Neutrophil (primary cell): ENCODE data around the gene CEP95.
"Not testable (repeated sequence)": the region's sequence is repeated elsewhere in the genome, so short reads cannot be mapped to it uniquely, and the experiment has no call there.

ENCODE experiments used
- H3K27ac ChIP-seq: fragments of 200-600 bp; sonication (generic); 2 replicates; pipeline ENCODE4 v1.5.1; 2016; ENCODE audit warnings: mild to moderate bottlenecking, moderate library complexity
- H3K27me3 ChIP-seq: fragments of 200-600 bp; sonication (generic); 2 replicates; pipeline ENCODE4 v1.6.0; 2016; ENCODE audit warnings: mild to moderate bottlenecking
- H3K36me3 ChIP-seq: fragments of 200-600 bp; sonication (generic); 2 replicates; pipeline ENCODE4 v1.5.1; 2017
- H3K4me1 ChIP-seq, 2 experiments: fragments of 200-600 bp in 1 of 2; sonication (generic) in 1 of 2; 1 replicate in 1 of 2; 2 replicates in 1 of 2; pipeline versions ENCODE4 v1.5.1 to v1.6.1; 2013 to 2016; ENCODE audit warnings: low read depth in 1 of 2, low read length in 1 of 2, mild to moderate bottlenecking in 1 of 2, moderate library complexity in 1 of 2; ENCODE audit not compliant: control insufficient read depth in 1 of 2, insufficient read depth in 1 of 2
- H3K4me3 ChIP-seq, 2 experiments: fragments of 200-600 bp in 1 of 2; sonication (generic) in 1 of 2; 1 replicate in 1 of 2; 2 replicates in 1 of 2; pipeline ENCODE4 v1.5.1; 2013 to 2016; ENCODE audit warnings: low read depth in 1 of 2, low read length in 1 of 2, mild to moderate bottlenecking in 1 of 2, moderate library complexity in 1 of 2
- H3K9me3 ChIP-seq: fragments of 200-600 bp; sonication (generic); 2 replicates; pipeline ENCODE4 v1.5.1; 2016
- TF ChIP-seq, protein P1 (sequence below): fragments of 200-600 bp; sonication (generic); IDR thresholded peaks from 2 replicates; pipeline ENCODE4 v1.5.1; 2016; ENCODE audit warnings: antibody characterized with exemption

Gene CEP95

DNA sequence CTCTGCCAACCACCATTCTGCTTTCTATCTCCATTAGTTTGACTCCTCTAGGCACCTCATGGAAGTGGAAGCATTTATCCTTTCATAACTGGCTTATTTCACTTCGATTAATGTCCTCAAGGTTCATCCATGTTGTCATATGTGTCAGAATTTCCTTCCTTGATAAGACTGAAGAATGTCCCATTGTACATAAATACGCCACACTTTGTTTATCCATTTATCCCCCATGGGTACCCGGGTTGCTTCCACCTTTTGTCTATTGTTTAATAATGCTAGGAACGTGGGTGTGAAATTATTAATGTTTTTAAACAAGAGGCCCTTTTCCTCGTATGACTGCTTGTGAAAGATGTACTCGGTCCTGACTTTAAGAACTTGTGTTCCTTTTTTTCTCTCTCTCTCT lies 45.0 kb upstream of the CEP95 start:
- no peak overlapping the region for H3K4me3 ChIP-seq
- H3K27ac ChIP-seq, result no peak overlapping the region
- peaks cover 11 to 14% of the 10 kb centered on the region in 2 experiments for H3K4me1 ChIP-seq
- TF ChIP-seq, protein P1, sequence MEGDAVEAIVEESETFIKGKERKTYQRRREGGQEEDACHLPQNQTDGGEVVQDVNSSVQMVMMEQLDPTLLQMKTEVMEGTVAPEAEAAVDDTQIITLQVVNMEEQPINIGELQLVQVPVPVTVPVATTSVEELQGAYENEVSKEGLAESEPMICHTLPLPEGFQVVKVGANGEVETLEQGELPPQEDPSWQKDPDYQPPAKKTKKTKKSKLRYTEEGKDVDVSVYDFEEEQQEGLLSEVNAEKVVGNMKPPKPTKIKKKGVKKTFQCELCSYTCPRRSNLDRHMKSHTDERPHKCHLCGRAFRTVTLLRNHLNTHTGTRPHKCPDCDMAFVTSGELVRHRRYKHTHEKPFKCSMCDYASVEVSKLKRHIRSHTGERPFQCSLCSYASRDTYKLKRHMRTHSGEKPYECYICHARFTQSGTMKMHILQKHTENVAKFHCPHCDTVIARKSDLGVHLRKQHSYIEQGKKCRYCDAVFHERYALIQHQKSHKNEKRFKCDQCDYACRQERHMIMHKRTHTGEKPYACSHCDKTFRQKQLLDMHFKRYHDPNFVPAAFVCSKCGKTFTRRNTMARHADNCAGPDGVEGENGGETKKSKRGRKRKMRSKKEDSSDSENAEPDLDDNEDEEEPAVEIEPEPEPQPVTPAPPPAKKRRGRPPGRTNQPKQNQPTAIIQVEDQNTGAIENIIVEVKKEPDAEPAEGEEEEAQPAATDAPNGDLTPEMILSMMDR, result no peak
- no peaks in the 10 kb centered on the region for H3K9me3 ChIP-seq
- no peaks in the 10 kb centered on the region for H3K27me3 ChIP-seq
- peaks cover 70% of the 10 kb centered on the region for H3K36me3 ChIP-seq

DNA sequence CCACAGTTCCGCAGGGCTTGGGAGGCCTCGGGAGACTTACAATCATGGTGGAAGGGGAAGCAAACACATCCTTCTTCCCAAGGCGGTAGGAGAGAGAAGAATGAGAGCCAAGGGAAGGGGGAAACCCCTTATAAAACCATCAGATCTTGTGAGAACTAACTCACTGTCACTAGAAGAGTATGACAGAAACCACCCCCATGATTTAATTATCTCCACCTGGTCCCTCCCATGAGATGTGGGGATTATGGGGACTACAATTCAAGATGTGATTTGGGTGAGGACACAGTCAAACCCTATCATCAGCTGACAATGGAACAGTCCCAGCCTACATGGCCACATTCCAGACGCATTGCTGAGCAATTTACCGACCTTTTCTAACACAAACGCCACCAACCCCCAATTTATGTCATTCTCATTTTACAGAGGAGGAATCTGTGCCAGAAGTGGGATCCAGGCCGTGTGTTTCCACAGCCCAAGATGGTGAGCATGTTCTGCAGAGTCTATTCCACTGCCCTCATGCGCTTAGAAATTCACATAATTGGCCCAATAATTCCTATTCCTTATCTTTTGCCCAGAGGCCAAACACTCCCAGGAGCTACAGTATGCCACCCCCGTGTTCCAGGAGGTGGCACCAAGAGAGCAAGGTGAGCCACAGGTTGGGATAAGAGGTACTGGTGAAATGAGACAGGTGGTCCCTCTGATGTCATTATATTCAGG lies 40.6 kb upstream of the CEP95 start:
- no peaks in the 10 kb centered on the region for H3K4me1 ChIP-seq
- no peak overlapping the region for H3K27ac ChIP-seq
- TF ChIP-seq, protein P1, result no peak
- H3K4me3 ChIP-seq, result no peak overlapping the region
- H3K36me3 ChIP-seq, result peaks cover 82% of the 10 kb centered on the region
- no peaks in the 10 kb centered on the region for H3K9me3 ChIP-seq
- H3K27me3 ChIP-seq, result no peaks in the 10 kb centered on the region

DNA sequence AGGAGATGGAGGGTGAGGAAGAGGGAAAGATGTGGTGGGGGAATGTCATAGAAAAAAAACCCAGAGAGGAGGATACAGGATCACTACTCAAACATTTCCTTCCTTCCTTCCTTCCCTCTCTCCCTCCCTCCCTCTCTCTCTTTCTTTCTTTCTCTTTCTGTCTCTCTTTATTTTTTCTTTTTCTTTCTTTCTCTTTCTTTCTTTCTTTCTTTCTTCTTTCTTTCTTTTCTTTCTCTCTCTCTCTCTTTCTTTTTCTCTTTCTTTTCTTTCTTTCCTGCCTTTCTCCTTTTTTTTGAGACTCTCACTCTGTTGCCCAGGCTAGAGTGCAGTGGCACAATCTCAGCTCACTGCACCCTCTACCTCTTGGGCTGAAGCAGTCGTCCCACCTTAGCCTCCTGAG lies 39.9 kb upstream of the CEP95 start:
- peaks cover 82% of the 10 kb centered on the region for H3K36me3 ChIP-seq
- H3K27ac ChIP-seq, H3K27me3 ChIP-seq, H3K4me3 ChIP-seq, H3K4me1 ChIP-seq, H3K9me3 ChIP-seq: not testable (repeated sequence)

DNA sequence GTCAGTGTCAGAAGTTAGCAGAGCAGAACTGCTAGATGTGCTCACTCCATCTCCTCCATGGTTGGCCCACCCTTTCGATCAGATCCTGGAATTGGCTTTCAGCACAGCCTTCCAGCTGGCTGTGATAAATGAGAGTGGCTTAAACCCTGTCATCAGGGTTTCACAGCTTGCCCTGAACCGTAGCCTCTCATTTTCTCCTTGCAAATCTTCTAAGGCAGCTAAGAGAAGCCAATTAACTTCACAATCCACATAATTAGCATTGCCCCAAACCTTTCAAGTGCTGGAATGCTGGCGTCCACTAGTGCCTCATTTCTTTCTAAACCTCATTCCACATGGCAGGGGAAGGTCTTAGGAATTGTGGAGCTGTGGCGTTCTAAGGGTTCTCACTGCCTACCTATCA lies 36.2 kb upstream of the CEP95 start:
- no peak overlapping the region for H3K4me3 ChIP-seq
- peaks cover 3 to 4% of the 10 kb centered on the region in 2 experiments for H3K4me1 ChIP-seq
- TF ChIP-seq, protein P1, result no peak
- peaks cover 75% of the 10 kb centered on the region for H3K36me3 ChIP-seq
- no peaks in the 10 kb centered on the region for H3K27me3 ChIP-seq
- H3K9me3 ChIP-seq, result no peaks in the 10 kb centered on the region
- no peak overlapping the region for H3K27ac ChIP-seq

DNA sequence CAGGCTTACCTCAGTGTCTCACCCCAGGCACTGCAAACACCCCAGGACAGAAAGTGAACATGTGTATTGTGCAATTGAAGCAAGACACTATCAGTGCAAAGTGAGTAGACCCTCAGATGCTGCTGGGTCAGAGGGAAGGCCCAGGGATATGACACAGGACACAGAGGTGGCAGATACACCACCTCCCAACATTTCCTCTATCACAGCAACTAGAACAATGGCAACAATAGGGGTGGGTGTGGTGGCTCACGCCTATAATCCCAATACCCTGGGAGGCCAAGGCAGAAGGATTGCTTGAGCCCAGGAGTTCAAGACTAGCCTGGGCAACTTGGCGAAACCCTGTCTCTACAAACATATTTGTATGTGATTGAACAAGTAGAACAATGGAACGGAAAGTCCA lies 35.3 kb upstream of the CEP95 start:
- peaks cover 6 to 11% of the 10 kb centered on the region in 2 experiments for H3K4me1 ChIP-seq
- H3K27ac ChIP-seq, result no peak overlapping the region
- H3K9me3 ChIP-seq, result no peaks in the 10 kb centered on the region
- H3K27me3 ChIP-seq, result no peaks in the 10 kb centered on the region
- no peak overlapping the region for H3K4me3 ChIP-seq
- peaks cover 67% of the 10 kb centered on the region for H3K36me3 ChIP-seq
- TF ChIP-seq, protein P1, result no peak

DNA sequence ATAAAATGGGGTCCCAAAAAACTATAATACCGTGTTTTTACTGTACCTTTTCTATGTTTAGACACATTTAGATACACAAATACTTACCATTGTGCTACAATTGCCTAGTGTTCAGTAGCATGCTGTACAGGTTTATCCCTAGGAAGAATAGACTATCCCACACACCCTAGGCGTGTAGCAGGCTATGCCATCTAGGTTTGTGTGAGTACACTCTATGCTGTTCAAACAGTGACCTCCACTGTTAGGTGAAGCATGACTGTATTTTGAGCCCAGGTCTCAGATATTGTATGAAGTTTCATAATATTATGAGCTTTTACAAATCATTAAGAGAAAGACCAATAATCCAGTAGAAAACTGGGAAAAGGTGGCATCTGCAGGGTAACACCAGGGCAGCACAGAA lies 34.2 kb upstream of the CEP95 start:
- Histone ChIP-seq H3K36me3 (peaks cover 56% of the 10 kb centered on the region), H3K9me3 (no peaks in the 10 kb centered on the region), H3K4me3 (no peak overlapping the region), H3K4me1 (peaks cover 6 to 11% of the 10 kb centered on the region in 2 experiments), H3K27me3 (no peaks in the 10 kb centered on the region), H3K27ac (no peak overlapping the region)
- TF ChIP-seq, protein P1, result no peak
